GM12874 (cell line): ENCODE data around the gene TMPRSS2.

ENCODE experiments used
- TF ChIP-seq, protein P1 (sequence below): IDR thresholded peaks from 2 replicates; pipeline ENCODE4 v1.5.1; 2011; ENCODE audit warnings: low read depth, mild to moderate bottlenecking, control low read depth, low read length, moderate library complexity; ENCODE audit not compliant: insufficient read depth

TMPRSS2 gene

DNA sequence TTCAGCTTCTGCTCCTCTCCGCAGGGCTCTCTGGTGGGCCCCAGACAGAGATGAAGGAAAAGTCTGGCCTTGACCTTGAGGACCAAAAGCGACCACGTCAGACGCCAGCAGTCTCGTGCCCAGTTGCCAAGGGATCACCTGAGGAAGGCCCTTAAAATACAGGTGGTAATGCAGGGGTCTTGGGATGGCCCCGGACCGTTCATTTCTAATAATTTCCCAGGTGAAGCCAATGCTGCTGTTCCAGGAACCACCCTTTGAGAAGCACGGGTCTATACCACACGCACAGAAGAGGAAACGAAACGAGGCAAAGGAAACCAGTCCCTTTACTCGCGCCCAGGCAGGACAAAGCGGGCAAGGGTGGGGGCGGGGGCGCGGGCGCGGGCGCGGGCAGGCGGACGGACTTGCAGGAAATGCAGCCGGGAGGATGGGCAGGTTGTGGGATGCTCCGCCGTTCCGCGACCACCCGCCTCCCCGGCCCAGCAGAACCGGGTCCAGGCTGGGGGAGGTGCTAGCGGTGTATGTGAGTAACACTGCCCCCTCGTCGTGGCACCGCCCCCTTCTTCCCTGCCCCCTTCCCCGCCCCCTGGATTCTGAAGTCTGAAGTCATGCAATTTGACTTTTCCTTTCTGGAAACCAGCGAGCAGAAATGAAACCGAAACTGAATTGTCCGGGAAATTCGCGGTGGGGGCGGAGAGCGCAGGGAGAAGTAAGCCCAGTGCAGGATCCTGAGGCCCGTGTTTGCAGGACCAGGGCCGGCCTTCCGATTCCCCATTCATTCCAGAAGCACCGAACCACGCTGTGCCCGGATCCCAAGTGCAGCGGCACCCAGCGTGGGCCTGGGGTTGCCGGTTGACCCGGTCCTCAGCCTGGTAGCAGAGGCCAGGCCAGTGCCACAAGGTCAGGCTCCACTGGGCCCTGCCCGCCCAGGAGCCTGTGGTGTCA is 87.8 kb downstream of the TMPRSS2 start:
- TF ChIP-seq, protein P1, sequence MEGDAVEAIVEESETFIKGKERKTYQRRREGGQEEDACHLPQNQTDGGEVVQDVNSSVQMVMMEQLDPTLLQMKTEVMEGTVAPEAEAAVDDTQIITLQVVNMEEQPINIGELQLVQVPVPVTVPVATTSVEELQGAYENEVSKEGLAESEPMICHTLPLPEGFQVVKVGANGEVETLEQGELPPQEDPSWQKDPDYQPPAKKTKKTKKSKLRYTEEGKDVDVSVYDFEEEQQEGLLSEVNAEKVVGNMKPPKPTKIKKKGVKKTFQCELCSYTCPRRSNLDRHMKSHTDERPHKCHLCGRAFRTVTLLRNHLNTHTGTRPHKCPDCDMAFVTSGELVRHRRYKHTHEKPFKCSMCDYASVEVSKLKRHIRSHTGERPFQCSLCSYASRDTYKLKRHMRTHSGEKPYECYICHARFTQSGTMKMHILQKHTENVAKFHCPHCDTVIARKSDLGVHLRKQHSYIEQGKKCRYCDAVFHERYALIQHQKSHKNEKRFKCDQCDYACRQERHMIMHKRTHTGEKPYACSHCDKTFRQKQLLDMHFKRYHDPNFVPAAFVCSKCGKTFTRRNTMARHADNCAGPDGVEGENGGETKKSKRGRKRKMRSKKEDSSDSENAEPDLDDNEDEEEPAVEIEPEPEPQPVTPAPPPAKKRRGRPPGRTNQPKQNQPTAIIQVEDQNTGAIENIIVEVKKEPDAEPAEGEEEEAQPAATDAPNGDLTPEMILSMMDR, result no peak

- TF ChIP-seq, protein P1, result no peak
Observed at GRCh38 chr21:41418956-41419680, 88.8 kb downstream of the TMPRSS2 start.

GRCh38 chr21:41418393-41418792 is 89.6 kb downstream of the TMPRSS2 start:
- TF ChIP-seq, protein P1, result no peak
